ENCODE results near the gene CALML4. TPM values are rescaled to one million over a fixed set of nuclear protein-coding genes. Genes with fewer than 3 reads are reported as not detected.

CALML4 gene
- total and polyA plus RNA-seq, 4 donors, result 10.4 to 21.7 (median 14.4) TPM

DNA sequence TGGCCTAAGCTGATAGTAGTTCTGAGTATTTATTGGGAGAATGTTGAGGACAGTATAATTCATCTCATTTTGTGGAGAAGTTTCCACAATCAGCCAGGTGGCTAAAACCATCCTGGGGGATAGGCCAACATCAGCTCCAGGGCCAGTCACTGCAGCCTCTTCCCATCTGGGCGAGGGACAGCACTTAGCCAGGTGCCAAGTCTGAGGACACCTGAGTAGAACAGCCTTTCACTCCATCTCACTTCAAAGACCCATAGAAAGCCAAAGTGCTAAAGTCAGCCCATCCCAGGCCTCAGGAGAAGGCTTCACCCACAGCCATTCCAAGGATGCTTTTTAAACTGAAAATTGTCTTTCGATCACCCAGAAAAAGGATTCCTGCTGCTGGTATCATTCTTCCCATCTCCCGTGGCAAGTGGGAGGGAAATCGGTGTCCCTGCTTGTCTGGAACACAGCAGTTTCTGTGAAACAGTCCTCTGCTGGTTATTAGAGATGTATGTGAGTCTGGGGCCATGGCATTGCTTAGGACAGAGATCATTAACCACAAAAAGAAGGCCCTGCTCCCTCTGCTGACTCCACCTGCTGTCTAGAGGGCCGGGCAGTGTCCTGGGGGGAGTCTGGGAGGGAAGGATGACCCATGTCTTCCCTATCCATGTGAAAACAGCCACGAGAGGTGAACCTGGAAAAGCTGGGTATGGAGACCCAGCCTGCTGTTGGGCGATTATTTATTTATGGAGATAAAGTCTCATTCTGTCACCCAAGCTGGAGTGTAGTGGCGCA, 9.6 kb downstream of the CALML4 start:
- Histone ChIP-seq H3K27ac (ENCODE audit: low read depth in 1 of 2, low read length in 1 of 2) (no peak overlapping the region), H3K9me3 (ENCODE audit: control insufficient read depth in 4 of 4, insufficient read depth in 3 of 4, low read length in 3 of 4) (no peaks in the 10 kb centered on the region), H3K9ac (ENCODE audit: insufficient read depth in 1 of 2, low read length in 2 of 2) (no peak overlapping the region), H3K4me1 (ENCODE audit: control insufficient read depth in 5 of 5, insufficient read depth in 5 of 5, low read length in 5 of 5) (peaks cover 0 to 10% (median 5%) of the 10 kb centered on the region in 5 donors), H3K36me3 (ENCODE audit: control insufficient read depth in 4 of 4, insufficient read depth in 4 of 4, low read length in 4 of 4) (peaks cover 2 to 21% (median 6%) of the 10 kb centered on the region in 4 donors), H3K4me3 (no peak overlapping the region), H3K27me3 (ENCODE audit: control insufficient read depth in 3 of 3, insufficient read depth in 3 of 3, low read length in 2 of 3) (no peaks in the 10 kb centered on the region)
- 93 to 94% methylated on average over 8 of the region's 8 CpGs for WGBS, 2 donors
- TF ChIP-seq, protein P1, sequence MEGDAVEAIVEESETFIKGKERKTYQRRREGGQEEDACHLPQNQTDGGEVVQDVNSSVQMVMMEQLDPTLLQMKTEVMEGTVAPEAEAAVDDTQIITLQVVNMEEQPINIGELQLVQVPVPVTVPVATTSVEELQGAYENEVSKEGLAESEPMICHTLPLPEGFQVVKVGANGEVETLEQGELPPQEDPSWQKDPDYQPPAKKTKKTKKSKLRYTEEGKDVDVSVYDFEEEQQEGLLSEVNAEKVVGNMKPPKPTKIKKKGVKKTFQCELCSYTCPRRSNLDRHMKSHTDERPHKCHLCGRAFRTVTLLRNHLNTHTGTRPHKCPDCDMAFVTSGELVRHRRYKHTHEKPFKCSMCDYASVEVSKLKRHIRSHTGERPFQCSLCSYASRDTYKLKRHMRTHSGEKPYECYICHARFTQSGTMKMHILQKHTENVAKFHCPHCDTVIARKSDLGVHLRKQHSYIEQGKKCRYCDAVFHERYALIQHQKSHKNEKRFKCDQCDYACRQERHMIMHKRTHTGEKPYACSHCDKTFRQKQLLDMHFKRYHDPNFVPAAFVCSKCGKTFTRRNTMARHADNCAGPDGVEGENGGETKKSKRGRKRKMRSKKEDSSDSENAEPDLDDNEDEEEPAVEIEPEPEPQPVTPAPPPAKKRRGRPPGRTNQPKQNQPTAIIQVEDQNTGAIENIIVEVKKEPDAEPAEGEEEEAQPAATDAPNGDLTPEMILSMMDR (IDR thresholded peaks at IDR 0.05; ENCODE audit: control extremely low read depth, extremely low read depth), result no peak
- ATAC-seq (ENCODE audit: insufficient read depth, low FRiP score) (no peak), DNase-seq (no peak)

DNA sequence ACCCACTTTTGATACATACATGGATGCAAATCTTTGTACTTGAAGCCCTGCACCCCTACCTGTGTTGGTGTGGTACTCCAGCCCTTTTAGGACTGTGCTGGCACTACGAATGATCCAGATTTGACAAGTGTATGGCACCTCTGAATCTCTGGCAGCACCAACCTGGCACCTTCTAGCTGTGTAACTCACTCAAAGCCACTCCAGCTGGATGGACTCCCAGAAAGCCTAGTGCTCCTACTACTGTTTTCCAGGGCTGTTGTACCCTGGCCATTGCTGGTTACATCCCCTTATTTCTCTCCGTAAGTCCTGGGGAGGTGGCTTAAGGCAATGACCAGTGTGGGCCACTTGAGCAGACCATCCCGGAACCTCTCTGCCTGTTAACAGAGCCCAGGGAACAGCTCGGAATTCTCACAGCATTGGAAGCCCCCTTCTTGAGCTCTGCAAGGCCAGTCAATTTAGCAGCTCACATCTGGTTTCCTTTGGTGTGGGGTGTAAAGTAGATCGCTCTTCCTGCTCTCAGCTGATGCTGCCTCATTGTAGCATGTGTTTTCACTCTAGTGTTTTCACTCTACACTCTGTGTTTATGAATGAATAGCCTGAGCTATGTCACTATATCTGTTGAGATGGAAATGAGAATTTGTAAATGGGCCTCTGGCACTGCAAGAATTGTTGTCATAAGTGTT, 12.2 kb downstream of the CALML4 start:
- peaks cover 2 to 30% (median 17%) of the 10 kb centered on the region in 4 donors for H3K36me3 ChIP-seq (ENCODE audit: control insufficient read depth in 4 of 4, insufficient read depth in 4 of 4, low read length in 4 of 4)
- DNase-seq (no peak), ATAC-seq (ENCODE audit: insufficient read depth, low FRiP score) (no peak)

DNA sequence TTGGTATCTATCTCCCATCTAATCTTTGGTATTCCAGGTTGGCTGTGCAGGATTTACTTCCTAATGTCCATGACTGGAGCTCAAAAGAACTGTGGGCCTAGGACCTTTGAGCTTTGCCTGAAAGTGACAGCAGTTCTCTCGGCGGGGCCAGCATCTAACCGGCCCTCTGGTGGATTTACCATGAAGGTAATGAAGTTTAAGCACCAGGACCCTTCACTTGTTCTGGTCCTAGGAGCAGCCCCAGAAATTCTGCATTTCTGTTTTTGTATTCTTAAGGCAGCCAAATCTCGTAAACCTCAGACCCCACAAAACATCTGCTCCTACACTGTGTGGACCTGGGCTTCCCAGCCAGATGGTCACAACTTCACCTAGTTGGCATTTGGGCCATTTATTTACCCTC, 13.0 kb downstream of the CALML4 start:
- DNase-seq (no peak), ATAC-seq (ENCODE audit: insufficient read depth, low FRiP score) (no peak)
- Histone ChIP-seq H3K36me3 (ENCODE audit: control insufficient read depth in 4 of 4, insufficient read depth in 4 of 4, low read length in 4 of 4) (peaks cover 2 to 30% (median 19%) of the 10 kb centered on the region in 4 donors), H3K9ac (ENCODE audit: insufficient read depth in 1 of 2, low read length in 2 of 2) (no peak overlapping the region), H3K27me3 (ENCODE audit: control insufficient read depth in 3 of 3, insufficient read depth in 3 of 3, low read length in 2 of 3) (no peaks in the 10 kb centered on the region), H3K9me3 (ENCODE audit: control insufficient read depth in 4 of 4, insufficient read depth in 3 of 4, low read length in 3 of 4) (no peaks in the 10 kb centered on the region), H3K27ac (ENCODE audit: low read depth in 1 of 2, low read length in 1 of 2) (no peak overlapping the region), H3K4me1 (ENCODE audit: control insufficient read depth in 5 of 5, insufficient read depth in 5 of 5, low read length in 5 of 5) (peaks cover 0 to 17% (median 8%) of the 10 kb centered on the region in 5 donors), H3K4me3 (no peak overlapping the region)
- WGBS, 2 donors, result 93 to 95% methylated on average over 4 of the region's 4 CpGs
- TF ChIP-seq, protein P1 (IDR thresholded peaks at IDR 0.05; ENCODE audit: control extremely low read depth, extremely low read depth), result no peak

More for the DNA sequence above, 12.2 kb downstream of the CALML4 start:
- Histone ChIP-seq H3K9me3 (ENCODE audit: control insufficient read depth in 4 of 4, insufficient read depth in 3 of 4, low read length in 3 of 4) (no peaks in the 10 kb centered on the region), H3K27me3 (ENCODE audit: control insufficient read depth in 3 of 3, insufficient read depth in 3 of 3, low read length in 2 of 3) (no peaks in the 10 kb centered on the region), H3K4me1 (ENCODE audit: control insufficient read depth in 5 of 5, insufficient read depth in 5 of 5, low read length in 5 of 5) (peaks cover 0 to 12% (median 5%) of the 10 kb centered on the region in 5 donors), H3K9ac (ENCODE audit: insufficient read depth in 1 of 2, low read length in 2 of 2) (no peak overlapping the region), H3K4me3 (no peak overlapping the region), H3K27ac (ENCODE audit: low read depth in 1 of 2, low read length in 1 of 2) (no peak overlapping the region)
- WGBS, 2 donors, result 93 to 97% methylated on average over 5 of the region's 5 CpGs
- TF ChIP-seq, protein P1 (IDR thresholded peaks at IDR 0.05; ENCODE audit: control extremely low read depth, extremely low read depth), result no peak

Measured in lung (tissue), 12 donors.